Sigmoid colon (tissue), 4 donors: ENCODE data around the gene ACP6.

ENCODE experiments used
- EP300 ChIP-seq, 4 donors: sonication (generic); formaldehyde crosslinking; IDR thresholded peaks; one replicate each; pipeline ENCODE4 v1.6.1; 2017; ENCODE audit warnings: antibody characterized with exemption in 4 of 4
- TF ChIP-seq, protein P1 (sequence below), 4 experiments: fragments of 450-650 bp in 3 of 4; fragments of 200-600 bp in 1 of 4; IDR thresholded peaks; one replicate each; pipeline ENCODE4 v1.5.1; 2016 to 2019; ENCODE audit warnings: antibody characterized with exemption in 4 of 4, mild to moderate bottlenecking in 3 of 4, moderate library complexity in 2 of 4

DNA sequence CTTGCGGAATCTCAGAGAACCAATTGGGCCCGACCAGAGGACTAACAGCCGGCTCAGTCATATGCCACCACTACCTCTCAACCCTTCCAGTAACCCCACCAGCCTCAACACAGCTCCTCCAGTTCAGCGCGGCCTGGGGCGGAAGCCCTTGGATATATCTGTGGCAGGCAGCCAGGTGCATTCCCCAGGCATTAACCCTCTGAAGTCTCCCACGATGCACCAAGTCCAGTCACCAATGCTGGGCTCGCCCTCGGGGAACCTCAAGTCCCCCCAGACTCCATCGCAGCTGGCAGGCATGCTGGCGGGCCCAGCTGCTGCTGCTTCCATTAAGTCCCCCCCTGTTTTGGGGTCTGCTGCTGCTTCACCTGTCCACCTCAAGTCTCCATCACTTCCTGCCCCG is 49.8 kb downstream of the ACP6 start:
- TF ChIP-seq, protein P1, sequence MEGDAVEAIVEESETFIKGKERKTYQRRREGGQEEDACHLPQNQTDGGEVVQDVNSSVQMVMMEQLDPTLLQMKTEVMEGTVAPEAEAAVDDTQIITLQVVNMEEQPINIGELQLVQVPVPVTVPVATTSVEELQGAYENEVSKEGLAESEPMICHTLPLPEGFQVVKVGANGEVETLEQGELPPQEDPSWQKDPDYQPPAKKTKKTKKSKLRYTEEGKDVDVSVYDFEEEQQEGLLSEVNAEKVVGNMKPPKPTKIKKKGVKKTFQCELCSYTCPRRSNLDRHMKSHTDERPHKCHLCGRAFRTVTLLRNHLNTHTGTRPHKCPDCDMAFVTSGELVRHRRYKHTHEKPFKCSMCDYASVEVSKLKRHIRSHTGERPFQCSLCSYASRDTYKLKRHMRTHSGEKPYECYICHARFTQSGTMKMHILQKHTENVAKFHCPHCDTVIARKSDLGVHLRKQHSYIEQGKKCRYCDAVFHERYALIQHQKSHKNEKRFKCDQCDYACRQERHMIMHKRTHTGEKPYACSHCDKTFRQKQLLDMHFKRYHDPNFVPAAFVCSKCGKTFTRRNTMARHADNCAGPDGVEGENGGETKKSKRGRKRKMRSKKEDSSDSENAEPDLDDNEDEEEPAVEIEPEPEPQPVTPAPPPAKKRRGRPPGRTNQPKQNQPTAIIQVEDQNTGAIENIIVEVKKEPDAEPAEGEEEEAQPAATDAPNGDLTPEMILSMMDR (IDR thresholded peaks at IDR 0.05): no peak
- no peak for TF ChIP-seq EP300 (IDR thresholded peaks at IDR 0.05)
